ENCODE measurements around the gene MAPK11.
A peak's percentile ranks its signal among the peaks of the same experiment; 100 is the strongest.

MAPK11 gene

DNA sequence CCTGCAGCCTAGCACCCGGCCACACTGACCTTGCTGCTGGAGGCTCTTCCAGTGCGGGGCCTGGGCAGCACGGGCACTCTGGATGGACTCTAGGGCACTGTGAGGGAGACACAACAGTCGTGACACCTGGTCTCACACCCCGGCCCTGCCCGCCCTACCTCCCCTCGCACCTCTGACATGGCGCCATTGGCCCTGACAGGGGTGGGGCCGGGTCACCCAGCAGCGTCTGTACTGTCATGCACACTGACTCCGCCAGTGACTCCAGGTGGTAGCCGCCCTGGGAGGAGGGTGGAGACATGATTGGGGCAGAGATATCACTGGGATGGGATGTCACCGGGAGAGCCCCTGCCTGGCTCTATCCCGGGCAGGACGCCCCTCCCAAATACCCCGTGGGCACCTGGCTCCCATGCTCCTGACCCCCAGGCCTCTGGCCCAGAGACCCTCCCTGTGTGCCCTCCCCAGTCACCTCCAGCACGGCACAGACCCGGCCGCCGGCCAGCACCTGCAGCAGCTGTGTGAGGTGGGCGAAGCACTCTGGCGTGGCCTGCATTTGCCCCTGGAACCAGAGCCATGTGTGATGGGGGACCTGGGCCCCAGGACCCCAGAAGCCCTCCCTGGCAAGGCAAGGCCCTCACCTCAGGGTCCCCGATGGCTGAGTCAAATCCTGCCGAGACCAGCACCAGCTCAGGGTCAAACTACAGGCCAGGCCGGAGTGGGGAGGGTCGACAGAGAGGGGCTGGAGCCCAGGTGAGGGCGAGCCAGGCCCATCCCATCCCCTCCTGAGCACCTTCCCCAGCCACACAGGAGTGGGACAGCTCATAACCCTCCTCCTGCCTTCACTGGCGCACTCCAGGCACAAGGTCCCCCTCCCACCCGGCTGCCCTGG is 21.7 kb downstream of the MAPK11 start:
- H3K27me3 ChIP-seq, result no peaks in the 10 kb centered on the region

DNA sequence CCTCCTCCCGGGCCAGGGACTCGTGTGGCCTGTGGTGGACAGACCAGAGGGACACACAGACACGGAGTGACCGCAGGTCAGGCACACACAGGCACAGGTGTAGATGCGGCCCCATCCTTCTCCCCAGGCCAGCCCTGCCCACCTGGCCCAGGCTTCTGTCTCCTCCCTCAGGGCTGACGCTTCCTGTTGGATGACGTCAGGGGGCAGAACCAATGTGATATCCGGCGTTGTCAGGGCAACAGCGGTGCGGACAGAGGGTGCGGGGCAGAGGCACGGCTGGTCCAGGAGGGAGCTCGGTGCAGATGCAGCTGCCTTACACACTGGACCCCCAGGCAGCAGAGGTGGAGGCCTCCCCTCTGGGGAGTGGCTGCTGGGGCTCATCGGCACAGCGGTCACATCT is 22.4 kb downstream of the MAPK11 start:
- peaks cover 19% of the 10 kb centered on the region for H3K4me1 ChIP-seq
- H3K36me3 ChIP-seq, result peaks cover 14% of the 10 kb centered on the region
- no peaks in the 10 kb centered on the region for H3K27me3 ChIP-seq
- TF ChIP-seq, protein P1, sequence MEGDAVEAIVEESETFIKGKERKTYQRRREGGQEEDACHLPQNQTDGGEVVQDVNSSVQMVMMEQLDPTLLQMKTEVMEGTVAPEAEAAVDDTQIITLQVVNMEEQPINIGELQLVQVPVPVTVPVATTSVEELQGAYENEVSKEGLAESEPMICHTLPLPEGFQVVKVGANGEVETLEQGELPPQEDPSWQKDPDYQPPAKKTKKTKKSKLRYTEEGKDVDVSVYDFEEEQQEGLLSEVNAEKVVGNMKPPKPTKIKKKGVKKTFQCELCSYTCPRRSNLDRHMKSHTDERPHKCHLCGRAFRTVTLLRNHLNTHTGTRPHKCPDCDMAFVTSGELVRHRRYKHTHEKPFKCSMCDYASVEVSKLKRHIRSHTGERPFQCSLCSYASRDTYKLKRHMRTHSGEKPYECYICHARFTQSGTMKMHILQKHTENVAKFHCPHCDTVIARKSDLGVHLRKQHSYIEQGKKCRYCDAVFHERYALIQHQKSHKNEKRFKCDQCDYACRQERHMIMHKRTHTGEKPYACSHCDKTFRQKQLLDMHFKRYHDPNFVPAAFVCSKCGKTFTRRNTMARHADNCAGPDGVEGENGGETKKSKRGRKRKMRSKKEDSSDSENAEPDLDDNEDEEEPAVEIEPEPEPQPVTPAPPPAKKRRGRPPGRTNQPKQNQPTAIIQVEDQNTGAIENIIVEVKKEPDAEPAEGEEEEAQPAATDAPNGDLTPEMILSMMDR (IDR thresholded peaks at IDR 0.05; ENCODE audit: low read depth, low read length), result no peak
- H3K9me3 ChIP-seq, result no peaks in the 10 kb centered on the region
- H3K4me3 ChIP-seq (ENCODE audit: low read depth, low read length), result peak overlapping the region; percentile 45
- peak; percentile 92 for DNase-seq

More for the DNA sequence above, 21.7 kb downstream of the MAPK11 start:
- Histone ChIP-seq H3K4me1 (peaks cover 19% of the 10 kb centered on the region), H3K36me3 (peaks cover 17% of the 10 kb centered on the region), H3K9me3 (no peaks in the 10 kb centered on the region), H3K4me3 (ENCODE audit: low read depth, low read length) (peak overlapping the region; percentile 45)
- no peak for DNase-seq
- TF ChIP-seq, protein P1 (IDR thresholded peaks at IDR 0.05; ENCODE audit: low read depth, low read length), result no peak

DNA sequence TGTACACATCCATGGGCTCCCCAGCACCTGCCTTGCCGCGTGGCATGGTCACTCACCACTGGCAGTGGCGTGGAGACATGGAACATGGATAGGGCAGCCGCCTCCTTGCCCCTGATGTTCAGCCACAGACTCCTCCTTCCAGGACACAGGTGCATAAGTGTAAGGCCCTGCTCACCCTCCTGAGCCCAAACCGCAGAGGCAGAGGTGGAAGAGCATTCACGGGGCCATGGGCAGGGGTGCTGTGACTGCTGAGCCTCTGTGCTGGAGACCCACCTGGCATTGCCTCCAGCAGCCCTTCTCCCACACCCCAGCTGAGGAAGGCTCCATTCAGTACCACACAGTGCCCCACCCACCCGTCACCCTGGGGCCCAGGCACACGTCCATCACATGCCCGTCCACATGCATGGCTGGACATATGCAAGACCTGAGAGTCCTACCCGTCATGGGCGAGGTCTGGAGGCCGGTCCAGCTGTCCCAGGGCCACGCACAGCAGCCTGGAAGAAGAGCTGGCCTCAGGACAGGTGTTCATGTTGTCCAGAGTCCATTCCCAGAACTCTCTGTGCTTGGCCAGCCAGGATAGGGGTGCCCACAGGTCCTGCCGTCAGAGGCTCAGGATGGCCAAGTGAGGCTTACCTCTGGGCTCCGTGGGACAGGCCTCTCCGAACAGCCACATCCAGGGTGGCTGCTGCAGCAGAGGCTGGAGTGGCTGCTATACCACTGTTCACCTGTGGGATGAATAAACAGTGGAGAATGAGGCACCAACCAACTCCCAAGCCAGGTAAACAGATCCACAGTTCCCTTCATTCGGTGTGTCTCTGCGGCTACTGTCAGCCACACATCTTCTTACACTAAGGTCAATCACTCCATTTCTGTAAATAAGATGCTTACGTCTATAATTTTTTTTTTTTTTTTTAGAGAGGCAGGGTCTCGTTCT is 23.7 kb downstream of the MAPK11 start:
- Histone ChIP-seq H3K4me1 (peaks cover 17% of the 10 kb centered on the region), H3K36me3 (peaks cover 14% of the 10 kb centered on the region), H3K27me3 (no peaks in the 10 kb centered on the region), H3K4me3 (ENCODE audit: low read depth, low read length) (no peak overlapping the region), H3K9me3 (no peaks in the 10 kb centered on the region)
- TF ChIP-seq, protein P1 (IDR thresholded peaks at IDR 0.05; ENCODE audit: low read depth, low read length), result no peak
- no peak for DNase-seq

DNA sequence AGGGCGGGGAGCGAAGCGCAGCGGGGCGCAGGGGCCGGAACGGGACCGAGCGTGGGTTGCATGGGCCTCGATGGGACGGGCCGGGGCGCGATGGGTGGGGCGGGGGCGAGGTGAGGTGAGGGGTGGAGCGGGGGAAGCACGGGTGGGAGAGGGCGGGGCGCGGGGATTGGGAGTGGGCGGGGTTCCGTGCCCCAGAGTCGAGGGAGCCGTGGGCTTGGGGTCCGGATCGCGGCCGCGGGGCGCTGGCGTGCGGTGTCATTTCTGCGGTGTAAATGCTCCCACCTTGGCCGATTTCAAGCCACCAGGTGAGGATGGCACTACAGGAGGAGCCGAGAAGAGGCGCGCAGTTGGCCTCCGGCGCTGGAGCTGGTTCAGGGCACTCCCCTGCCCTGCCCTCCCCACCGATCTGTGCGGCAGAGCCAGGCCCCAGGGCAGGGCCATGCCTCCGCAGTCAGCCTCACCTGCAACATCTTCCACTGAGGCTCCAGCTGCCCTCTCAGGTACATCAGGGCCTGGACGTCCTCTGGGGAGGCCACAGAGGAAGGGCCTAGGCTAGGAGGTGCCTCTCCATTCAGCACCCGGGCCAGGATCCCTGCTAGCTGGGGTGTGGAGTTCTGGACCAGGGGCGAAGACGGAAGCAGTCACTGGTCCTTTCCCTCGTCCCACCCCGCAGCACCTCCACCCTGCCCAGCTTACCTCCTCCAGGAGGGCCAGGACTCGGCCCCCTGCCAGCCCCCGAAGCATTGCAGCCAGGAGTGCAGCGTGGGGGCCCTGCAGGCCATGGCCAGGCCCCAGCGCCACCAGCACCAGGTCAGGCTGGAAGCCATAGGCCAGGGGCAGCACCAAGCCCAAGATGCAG is 24.7 kb downstream of the MAPK11 start:
- Histone ChIP-seq H3K4me3 (ENCODE audit: low read depth, low read length) (peak overlapping the region; percentile 94), H3K27me3 (no peaks in the 10 kb centered on the region), H3K36me3 (peaks cover 14% of the 10 kb centered on the region), H3K9me3 (no peaks in the 10 kb centered on the region), H3K4me1 (peaks cover 17% of the 10 kb centered on the region)
- DNase-seq, result no peak
- TF ChIP-seq, protein P1 (IDR thresholded peaks at IDR 0.05; ENCODE audit: low read depth, low read length), result no peak

DNA sequence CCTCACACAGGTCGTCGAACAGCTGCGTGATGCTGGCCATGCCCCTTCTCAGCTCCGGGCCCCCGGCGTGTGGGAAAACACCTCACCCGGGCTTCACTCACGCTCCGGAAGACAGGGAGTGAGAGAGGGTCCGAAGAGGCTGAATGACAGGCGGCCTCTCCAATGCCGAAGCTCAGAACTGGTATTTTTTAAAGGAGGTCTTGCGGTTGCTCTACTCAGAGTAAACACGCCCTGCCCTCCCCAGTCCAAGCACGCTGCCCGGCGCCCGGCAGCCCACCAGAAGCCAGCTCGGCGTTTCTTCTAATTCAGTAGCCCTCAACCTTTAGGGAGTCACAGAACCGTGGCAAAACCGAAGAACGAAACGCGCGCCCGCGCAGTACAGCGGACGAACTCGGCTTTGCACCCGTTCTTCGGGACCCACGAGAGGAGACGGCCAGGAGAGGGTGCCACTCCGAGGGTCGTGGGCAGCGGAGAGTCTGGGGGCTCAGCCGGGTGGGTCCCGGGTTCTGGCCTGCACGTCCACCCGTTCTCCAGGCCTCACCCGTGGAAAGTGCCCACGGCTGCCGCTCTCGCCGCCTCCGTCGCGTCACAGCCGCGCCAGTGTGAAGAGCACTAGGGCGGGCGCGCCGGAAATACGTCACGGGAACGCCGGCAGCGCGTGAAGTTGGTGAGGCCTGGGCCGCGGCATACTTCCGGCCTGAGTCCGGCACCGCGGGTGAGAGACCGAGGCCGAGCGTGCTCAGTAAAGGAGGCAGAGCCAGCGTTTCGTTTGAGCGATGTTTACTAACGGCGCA is 25.6 kb downstream of the MAPK11 start, which contains the start of gene TUBGCP6:
TSS of gene TUBGCP6 (minus strand) at position 604 of the 794 bp plus-strand sequence. CDS start at position 40, 564 bp downstream.
- DNase-seq, result peak; percentile 95
- Histone ChIP-seq H3K36me3 (peaks cover 21% of the 10 kb centered on the region), H3K27me3 (no peaks in the 10 kb centered on the region), H3K4me3 (ENCODE audit: low read depth, low read length) (peak within 1 kb of the TSS; percentile 94), H3K4me1 (peaks cover 14% of the 10 kb centered on the region), H3K9me3 (no peaks in the 10 kb centered on the region)
- TF ChIP-seq, protein P1 (IDR thresholded peaks at IDR 0.05; ENCODE audit: low read depth, low read length), result peak; percentile 41
